ENCODE results near the gene MAPK8IP2.

Gene MAPK8IP2

DNA sequence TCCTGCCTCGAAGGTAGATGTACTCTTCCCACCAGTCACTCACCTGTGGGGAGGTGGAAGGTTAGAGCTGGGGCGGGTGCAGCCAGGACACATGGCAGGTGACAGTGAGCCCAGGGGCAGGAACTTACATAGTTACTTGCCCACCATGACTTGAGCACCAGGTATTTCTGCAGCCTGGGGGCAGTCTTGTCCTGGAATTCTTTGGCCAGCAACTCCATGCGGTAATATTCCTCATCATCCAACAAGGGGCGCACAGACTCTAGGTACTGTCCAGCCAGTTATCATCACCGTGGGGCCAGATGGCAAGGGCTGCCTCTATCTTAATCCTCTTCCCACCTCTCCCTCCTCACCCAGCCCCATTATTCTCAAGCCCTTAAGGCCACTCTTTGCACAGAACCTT, 24.5 kb upstream of the MAPK8IP2 start:
- DNase-seq, result peak; percentile 53

DNA sequence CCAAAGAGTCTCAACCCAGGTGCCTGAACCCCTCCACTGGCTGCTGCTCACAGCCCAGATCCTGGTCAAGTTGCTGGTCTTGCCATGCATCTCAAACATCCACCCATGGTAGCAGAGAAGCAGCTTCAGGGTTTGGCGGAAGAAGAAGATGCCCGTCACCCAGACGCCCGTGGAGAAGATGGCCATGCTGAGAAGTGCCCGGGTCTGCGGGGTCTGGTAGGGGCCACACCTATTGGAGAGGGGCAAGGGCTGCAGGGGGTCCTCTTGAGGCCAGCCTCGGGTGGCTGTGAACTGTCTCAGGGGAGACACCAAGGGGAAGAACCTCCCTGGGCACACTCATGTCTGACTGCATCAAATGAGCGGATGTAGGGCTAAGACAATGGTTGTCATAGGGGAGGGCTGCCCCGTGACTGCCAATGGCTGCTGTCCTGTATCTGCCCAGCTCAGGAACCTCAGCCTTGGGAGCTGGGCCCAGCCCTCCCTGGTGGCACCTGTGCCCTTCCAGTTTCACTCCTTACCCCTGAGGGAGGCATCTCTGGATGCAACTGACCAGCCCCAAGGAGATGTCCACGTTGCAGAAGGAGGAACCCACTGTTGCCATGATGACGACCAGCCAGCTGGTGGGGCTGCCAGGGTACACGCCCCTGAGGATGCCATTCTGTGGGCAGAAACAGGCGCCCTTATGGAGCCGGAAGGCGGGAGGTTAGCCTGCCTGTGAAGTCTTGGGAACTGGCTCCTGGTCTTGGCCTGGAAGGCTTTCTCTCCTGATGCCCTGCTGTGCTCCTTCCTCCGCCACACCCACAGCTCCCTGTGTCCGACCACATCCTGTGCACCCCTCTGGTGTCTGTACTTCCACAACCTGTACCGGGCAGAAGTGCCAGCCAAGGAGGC, 23.5 kb upstream of the MAPK8IP2 start:
- no peak for DNase-seq

- no peak for DNase-seq
Observed at GRCh38 chr22:50577697-50577986, 23.0 kb upstream of the MAPK8IP2 start.

DNA sequence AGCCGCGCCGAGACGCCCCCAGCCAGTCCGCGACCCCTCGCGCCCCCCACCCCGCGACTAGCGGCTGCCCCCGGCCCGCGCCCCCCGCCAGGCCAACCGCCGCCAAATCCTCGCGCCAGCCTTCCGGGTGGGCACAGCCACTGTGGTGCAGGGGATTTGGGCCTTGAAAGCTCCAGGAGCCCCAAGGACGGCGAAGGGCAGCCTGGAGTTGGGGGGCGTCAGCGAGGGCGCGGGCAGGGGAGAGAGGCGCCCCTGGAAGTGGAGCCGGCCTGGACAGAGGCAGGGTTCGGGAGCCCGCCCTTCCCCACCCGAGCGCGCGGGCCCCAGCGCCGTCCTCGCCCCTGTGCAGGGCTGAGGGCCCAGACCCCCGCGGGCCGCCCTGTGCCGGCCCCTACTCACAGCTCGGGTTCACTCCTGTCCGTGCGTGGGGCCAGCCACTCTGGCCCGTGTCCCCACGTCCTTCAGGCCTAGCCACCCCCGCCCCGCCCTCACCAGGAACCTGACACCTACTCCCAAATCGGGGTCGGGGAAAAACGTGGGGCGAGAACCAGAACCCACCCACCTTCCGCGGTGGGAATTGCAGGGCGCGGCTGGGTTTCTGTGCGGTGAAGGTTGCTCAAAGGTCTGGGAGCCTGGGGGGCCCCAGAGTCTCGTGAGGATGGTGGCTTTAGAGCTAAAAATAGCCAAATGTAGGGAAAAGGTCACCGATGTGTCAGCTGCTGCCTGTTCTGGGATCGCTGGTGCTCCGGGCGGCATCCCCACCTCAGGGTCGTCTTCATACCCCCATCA, 22.4 kb upstream of the MAPK8IP2 start, which contains the start of gene CPT1B:
Gene CPT1B (minus strand): TSS at position 441 of the 789 bp plus-strand sequence. CDS start 512 bp downstream, outside the sequence.
- DNase-seq, result no peak

- DNase-seq, result no peak
Observed at GRCh38 chr22:50578776-50579310, 21.8 kb upstream of the MAPK8IP2 start.

DNA sequence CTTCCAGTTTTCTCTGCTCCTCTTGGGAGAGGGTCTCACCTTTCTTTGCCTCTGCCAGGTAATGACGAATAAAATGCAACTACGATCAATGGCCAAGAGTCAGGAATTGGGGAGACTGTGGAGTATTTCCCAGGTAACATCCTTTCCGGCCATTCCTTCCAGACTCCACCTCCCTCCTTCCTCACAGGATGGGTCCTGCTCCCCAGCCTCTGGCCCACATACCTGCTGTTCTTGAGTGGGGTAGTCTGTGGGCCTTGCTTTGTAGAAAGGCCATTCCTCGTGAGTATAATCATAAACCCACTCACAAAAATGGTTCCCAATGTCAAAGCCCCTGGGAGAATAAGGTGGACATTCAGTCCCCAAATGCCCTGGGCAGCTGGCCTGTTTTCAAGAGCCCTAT, 20.8 kb upstream of the MAPK8IP2 start:
- DNase-seq, result no peak

DNA sequence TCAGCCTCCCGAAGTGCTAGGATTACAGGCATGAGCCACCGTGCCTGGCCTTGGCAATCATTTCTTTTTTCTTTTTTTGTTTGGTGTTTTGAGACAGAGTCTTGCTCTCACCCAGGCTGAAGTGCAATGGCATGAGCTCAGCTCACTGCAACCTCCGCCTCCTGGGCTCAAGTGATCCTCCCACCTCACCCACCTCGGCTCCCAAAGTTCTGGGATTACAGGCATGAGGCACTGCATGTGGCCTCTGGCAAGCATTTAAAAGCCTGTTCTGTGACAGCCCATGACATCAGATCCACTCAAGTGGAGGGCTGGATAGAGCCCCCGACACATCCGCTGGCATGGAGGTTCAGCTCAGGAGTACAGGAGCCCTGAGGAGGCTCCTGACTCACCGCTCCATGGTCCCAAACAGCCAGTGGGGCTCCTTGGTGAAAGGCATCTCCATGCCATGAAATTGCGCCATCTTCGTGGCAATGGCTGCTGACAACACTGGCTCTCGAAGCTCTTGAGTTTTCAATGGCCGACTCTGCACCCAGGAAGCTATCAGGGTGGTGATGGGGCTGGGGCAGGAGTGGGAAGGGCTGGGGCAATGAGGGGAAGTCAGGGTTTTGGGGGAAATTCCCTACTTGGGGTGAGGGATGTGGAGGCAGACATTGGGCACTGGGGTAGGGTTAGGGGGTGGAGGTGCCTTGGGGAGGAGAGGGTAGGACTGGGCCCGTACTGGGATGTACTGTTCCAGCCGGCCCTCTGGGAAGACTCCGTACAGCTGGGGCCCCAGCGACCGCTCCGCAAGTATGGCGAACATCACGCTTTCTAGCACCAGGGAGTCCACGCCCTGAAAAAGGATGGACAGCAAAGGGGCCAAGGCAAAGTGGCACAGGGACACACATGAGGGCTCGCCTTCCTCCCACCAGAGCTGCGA, 19.3 kb upstream of the MAPK8IP2 start:
- DNase-seq, result no peak

- DNase-seq, result no peak
Observed at GRCh38 chr22:50581950-50582492, 18.6 kb upstream of the MAPK8IP2 start.

GRCh38 chr22:50582493-50583293, 17.9 kb upstream of the MAPK8IP2 start, which contains the start of gene CHKB:
CHKB (minus strand) TSS chr22:50582849; CDS start chr22:50582781, 68 bp downstream.
- DNase-seq, result peak; percentile 97

DNA sequence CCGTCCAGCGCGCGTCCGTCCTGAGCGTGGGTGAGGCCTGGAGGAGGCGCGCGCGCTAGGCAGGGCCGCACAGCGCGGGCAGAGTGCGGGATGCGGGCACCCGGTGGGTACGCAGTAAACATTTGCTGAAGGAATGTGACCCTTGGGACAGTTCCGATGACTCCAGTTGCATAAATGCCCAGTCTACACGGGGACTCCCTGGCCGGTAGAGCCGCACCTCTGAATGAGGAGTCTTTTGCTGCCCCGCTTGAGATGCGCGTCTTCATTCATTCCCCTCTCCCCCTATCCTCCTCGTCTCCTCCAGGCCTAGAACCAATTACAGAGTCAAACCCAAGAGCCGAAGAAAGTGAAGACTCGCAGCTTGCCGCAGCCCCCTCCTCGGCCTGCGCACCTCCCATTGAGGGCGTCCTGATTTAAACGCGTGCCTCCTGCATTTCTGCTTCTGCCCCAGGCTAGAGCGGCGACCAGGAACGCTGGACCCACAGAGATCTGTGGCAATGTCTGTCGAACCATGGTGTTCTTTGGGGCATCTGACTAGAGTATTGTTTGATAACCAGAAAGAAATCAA, 17.2 kb upstream of the MAPK8IP2 start:
- no peak for DNase-seq

GRCh38 chr22:50584106-50585096, 16.2 kb upstream of the MAPK8IP2 start:
- DNase-seq, result no peak

DNA sequence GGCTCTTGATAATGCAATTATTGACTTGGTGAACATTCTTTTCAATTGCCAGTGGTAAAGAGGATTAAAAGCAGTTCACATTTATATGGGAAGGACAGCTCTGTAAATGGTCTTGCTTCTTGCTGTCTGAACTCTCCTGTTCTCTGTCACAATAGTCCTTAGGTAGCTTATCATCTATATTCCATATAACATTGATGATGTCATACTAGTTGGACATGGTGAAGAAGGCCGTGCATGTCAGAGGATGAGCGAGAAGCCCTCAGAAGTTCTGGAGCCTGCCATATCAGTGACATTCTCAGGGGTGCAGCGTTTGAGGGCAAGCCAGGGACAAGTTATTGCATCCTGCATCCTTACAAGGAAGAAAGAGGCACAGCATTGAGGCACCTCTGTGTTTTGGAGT, 15.4 kb upstream of the MAPK8IP2 start:
- no peak for DNase-seq

DNA sequence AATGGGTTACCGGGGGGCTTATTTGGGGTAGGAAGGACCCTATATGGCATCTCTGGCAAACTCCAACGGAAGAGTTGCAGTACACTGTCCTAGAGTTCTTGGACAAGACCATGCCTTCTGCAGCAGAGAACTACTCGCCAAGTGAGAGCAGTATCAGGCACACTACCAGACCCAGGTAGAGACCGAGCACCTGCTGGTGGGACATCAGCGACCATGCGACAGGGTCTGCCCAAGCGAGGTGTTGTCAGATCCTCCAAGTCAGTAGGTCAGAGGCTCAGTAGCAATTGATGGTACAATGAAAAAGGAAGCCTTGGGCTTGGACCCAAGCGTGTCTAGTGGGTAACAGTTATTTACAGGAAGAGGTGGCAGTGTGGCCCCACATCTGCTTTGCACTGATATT, 14.8 kb upstream of the MAPK8IP2 start:
- DNase-seq, result no peak

GRCh38 chr22:50586416-50586815, 14.2 kb upstream of the MAPK8IP2 start:
- DNase-seq, result no peak

- DNase-seq, result no peak
Observed at GRCh38 chr22:50587407-50587806, 13.2 kb upstream of the MAPK8IP2 start.

DNA sequence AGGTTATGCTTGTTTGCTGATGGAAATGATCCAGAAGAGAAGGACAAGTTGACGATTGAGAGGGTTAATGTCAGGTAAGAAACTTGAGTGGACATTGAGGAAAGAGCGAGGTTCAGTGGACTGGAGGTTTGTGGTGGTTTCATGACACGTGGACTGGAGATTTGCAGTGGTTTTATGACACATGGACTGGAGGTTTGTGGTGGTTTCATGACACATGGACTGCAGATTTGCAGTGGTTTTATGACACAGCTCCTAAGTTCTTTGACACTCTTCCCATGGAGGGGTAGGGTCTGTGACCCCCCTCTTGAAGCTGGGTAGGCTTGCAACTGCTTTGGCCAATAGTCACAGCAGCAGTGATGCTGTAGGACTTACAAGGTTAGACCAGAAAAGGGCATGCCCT, 5.4 kb upstream of the MAPK8IP2 start:
- DNase-seq, result no peak

DNA sequence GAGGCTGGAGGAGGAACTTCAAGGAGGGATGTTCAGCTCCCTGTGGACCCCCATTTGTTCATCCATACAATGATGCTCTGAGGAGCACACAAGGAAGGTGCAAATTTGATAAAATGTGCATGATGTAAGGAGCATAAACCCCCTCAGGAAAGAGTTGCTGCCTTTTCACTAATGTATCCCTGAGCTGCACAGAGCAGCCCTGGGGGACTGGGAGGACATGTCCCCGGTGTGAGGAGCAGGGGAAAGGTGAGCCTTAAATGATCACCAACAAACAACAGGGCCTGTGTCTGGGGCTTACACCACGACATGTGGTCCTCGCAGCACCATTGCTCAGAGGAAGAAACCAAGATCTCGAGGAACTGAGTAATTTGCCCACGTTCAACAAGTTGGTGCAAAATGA, 3.5 kb upstream of the MAPK8IP2 start:
- DNase-seq, result no peak

DNA sequence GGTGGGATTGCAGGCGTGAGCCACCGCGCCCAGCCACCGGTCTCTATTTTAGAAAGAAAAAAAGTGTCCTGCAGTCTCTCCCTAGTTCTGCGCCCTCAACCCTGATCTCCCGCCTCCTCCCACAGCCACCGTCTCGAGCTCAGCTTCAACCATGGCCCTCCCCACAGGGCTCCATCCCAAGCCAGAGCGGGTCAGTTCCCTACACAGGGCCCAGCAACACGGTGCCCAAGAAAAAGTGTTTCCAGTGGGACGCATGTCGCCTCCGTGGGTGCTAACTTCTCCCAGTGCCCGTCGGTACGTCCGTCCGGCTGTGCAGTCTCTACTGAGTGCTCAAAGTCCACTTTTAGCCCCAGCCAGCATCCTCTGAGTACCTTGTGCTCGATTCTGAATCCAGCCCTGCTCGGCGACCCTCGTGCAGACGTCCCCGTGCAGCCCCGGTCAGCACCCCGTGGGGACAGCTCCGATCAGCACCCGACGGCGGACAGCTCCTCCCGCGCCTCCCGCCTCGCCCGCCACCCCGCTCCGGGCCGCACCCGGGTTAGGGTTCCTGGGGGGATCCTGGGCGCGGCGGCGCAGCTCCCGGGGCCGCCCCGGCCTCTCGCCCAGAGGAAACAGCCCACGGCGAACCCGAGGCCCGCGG, 657 bp upstream of the MAPK8IP2 start:
- no peak for DNase-seq

GRCh38 chr22:50600967-50601668, 525 bp downstream of the MAPK8IP2 start:
- DNase-seq, result no peak

Data from HCEC 1CT (cell line).